ENCODE results near the gene HRH3. TPM values are rescaled to one million over a fixed set of nuclear protein-coding genes. Genes with fewer than 3 reads are reported as not detected.

Gene HRH3
- total RNA-seq, 4 donors from 2014 or later: not detected

DNA sequence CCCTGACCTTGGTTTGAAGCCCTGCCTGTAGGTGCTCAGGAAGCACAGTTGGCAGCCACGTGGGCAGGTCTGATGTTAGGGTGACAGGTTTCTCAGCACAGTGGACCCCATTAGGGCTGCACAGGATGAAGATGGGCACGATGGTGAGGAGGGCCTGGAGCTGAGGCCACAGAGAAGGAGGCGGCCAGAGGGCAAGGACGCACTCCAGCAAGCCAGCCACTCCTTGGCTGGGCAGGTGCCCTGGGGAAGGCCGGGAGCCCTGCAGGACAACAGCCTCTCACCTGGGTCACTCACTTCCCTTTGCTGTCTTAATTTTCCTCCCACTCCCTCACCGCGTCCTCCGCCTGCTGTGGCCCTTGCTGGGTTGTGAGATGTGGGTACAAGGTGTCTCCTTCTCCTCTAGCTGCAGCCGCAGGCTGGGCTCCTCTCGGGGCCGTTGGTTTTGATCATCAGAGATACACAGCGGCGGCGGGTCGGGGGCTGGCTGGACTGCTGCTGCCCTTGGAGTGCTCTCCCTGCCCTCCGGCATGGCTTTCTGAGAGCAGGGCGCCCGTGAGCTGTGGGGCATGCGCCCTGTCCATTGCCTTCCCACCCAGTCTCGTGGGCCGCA is 23.9 kb upstream of the HRH3 start:
- TF ChIP-seq, protein P1, sequence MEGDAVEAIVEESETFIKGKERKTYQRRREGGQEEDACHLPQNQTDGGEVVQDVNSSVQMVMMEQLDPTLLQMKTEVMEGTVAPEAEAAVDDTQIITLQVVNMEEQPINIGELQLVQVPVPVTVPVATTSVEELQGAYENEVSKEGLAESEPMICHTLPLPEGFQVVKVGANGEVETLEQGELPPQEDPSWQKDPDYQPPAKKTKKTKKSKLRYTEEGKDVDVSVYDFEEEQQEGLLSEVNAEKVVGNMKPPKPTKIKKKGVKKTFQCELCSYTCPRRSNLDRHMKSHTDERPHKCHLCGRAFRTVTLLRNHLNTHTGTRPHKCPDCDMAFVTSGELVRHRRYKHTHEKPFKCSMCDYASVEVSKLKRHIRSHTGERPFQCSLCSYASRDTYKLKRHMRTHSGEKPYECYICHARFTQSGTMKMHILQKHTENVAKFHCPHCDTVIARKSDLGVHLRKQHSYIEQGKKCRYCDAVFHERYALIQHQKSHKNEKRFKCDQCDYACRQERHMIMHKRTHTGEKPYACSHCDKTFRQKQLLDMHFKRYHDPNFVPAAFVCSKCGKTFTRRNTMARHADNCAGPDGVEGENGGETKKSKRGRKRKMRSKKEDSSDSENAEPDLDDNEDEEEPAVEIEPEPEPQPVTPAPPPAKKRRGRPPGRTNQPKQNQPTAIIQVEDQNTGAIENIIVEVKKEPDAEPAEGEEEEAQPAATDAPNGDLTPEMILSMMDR (IDR thresholded peaks at IDR 0.05; ENCODE audit: low read depth): no peak

DNA sequence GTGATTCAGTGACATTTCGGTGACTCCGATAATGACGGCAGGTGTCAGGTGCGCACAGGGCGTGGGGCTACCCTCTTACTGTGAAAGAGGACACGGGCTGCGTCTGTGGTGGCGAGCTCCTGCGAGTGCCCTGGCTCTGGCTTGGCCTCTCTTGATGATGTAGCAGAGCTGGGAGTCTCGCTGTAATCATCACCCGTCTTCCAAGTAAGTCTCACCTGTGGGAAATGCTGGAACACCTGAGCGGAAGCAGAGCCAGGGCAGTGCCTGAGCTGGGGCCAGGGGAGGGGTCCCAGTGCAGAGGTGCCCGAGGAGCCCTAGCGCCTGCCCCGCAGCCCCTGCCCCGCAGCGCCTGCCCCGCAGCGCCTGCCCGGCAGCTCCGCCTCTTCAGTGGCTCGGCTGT is 23.0 kb upstream of the HRH3 start:
- TF ChIP-seq, protein P1 (IDR thresholded peaks at IDR 0.05; ENCODE audit: low read depth): no peak

DNA sequence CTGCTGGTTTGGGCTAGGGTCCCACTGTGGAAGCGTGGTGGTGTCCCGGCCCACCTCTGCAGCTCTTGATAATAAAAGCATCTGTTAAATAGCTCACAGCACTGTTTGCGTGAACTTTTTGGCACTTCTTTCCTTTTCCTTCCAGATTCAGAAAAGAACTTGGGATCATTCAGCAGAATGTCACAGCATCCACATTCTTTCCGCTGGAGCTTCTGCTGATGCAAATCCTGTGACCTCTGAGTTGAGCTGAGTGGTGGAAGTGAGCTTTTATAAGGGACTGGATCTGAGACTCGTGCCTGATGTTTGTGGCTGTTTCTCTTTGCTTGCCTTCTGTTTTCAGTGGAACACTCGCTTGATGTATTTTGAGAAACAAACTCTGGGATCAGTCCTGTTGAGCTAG is 22.1 kb upstream of the HRH3 start:
- TF ChIP-seq, protein P1 (IDR thresholded peaks at IDR 0.05; ENCODE audit: low read depth): no peak

DNA sequence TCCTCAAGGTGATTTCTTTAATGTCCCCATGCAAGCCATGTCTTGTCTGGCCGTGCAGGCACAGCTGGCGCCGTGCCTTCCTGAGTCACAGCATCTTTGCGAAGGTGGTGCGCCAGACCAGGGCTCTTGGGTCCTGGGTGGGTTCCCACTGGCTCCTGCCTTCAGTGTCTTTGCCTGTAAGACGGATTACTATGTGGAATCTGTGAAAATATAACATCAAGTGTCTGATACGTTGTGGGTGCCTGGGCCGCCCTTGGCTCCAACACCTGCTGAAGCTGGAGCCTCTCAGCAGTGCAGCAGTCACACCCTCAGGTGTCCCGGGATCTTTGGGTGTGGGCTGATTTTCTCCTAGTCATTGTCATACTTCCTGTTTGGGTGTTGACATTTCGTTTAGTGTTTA is 21.4 kb upstream of the HRH3 start:
- TF ChIP-seq, protein P1 (IDR thresholded peaks at IDR 0.05; ENCODE audit: low read depth): no peak

DNA sequence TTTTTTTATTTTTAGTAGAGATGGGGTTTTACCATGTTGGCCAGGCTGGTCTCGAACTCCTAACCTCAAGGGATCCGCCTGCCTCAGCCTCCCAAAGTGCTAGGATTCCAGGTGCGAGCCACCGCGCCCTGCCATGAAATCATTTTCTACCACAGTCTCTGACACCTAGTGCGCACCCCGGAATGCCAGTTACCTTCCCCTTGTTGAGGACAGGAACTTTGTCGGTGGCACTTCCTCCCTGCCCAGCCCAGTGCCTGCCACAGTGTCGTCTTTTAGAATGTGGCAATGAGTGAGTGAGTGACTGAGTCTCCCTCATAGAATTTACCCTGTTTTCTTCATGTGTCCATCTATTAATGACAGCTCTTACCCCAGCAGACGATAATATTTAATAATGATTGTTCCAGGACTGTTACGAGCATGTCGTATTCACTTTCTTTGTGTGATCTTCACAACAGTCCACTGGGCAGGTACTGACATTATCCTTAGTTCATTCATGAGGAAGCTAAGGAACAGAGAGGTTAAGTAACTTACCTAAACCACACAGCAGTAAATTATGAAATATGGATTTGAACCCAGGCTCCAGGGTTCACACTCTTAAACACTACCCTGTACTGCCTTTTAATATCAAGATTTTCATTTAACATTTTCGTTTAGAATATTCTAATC is 20.1 kb upstream of the HRH3 start:
- TF ChIP-seq, protein P1 (IDR thresholded peaks at IDR 0.05; ENCODE audit: low read depth): no peak

DNA sequence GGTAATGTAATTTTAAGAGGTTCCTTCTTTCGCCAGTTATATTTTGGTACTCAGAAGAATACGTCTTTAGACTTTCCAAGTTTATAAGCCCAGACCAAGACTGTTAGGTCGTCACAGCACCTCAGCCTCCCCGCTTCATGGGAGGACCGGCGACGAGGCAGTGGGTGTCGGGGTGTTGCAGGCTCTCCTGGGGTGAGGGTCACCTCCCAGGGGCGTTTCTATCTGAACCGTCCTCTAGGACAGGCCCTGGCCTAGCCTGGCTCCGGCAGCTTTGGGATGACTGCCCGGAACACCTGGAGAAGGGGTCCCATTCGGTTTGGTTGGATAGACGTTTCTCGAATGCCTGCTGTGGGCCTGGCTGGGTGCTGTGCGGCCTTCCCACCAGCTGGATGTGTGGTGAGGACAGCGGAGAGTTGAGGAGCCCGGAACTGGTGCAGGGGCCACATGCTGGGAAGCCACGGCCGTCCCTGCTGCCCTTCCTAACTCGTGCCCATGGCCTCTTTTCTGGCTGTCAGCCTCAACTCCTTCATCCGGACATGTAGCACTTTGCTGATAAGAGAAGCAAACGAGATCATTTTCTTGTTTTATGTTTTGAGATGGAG is 19.3 kb upstream of the HRH3 start:
- TF ChIP-seq, protein P1 (IDR thresholded peaks at IDR 0.05; ENCODE audit: low read depth): no peak

DNA sequence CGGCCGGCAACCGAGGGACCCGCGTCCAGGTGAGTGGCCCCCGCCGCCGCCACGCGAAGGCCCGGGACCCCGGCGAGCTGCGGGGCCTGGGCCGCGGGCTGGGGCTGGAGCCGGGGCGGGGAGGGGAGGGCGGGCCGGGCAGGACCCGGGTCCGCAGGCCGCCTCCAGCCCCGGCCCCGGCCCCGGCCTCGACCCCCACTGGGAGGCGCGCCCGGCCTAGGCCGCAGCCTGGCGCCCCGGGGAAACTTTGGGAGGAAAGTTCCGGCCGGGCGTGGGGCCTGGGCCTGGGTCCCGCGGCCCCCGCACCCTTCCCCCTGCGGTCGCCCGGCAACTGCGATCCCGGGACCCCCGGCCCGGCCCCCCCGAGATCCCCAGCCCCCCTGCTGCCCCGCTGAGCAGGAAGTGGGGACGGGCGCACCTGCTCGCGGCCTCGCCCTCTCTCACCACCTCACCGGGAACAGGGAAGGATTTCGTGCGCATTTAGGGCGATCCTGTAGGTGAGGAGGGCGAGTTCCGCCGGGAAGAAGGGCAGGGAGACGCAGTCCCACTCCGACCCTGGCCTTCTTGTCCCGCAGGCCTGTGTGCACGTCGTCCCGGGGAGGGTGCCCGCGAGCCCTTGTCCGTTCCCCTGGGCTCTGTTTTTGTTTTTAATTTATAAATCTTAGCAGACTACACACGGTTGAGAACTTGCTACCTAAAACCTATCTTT is 18.6 kb upstream of the HRH3 start:
- TF ChIP-seq, protein P1 (IDR thresholded peaks at IDR 0.05; ENCODE audit: low read depth): no peak

Measured in subcutaneous adipose tissue (tissue), 4 donors.